Measurements from ENCODE around the gene PEX14. TPM values are rescaled to one million over a fixed set of nuclear protein-coding genes. Genes with fewer than 3 reads are reported as not detected.
A peak's percentile ranks its signal among the peaks of the same experiment; 100 is the strongest.

The PEX14 gene
- total RNA-seq, 1 donor from 2014 or later = 28.0 TPM

DNA sequence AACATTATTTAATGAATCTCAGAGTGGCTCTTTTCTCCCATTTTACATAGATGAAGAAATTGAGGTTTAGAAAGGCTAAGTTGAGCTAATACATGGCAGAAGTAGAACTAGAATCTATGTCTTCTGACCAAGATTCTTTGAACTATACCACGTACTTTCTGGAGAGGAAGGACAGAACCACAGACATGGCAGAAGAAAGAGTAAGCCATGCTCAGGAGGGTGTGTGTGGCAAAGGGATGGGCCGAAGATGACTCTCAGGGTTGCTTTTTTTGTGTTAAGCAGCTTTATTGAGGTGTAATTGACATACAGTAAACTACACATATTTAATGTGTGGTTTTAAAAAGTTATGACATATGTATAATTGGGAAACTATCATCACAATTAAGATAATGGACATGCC, 69.5 kb downstream of the PEX14 start:
- Mint-ChIP-seq H3K36me3 (ENCODE audit: low read depth) (peaks cover 4% of the 10 kb centered on the region), H3K27ac (ENCODE audit: unreplicated experiment) (no peak overlapping the region), H3K9me3 (no peaks in the 10 kb centered on the region), H3K4me1 (peaks cover 17% of the 10 kb centered on the region), H3K27me3 (ENCODE audit: low read depth) (no peaks in the 10 kb centered on the region), H3K4me3 (no peak overlapping the region)
- TF ChIP-seq, protein P1, sequence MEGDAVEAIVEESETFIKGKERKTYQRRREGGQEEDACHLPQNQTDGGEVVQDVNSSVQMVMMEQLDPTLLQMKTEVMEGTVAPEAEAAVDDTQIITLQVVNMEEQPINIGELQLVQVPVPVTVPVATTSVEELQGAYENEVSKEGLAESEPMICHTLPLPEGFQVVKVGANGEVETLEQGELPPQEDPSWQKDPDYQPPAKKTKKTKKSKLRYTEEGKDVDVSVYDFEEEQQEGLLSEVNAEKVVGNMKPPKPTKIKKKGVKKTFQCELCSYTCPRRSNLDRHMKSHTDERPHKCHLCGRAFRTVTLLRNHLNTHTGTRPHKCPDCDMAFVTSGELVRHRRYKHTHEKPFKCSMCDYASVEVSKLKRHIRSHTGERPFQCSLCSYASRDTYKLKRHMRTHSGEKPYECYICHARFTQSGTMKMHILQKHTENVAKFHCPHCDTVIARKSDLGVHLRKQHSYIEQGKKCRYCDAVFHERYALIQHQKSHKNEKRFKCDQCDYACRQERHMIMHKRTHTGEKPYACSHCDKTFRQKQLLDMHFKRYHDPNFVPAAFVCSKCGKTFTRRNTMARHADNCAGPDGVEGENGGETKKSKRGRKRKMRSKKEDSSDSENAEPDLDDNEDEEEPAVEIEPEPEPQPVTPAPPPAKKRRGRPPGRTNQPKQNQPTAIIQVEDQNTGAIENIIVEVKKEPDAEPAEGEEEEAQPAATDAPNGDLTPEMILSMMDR (conservative IDR thresholded peaks at IDR 0.05) = no peak
- no peak for DNase-seq (ENCODE audit: low read depth, low spot score)

DNA sequence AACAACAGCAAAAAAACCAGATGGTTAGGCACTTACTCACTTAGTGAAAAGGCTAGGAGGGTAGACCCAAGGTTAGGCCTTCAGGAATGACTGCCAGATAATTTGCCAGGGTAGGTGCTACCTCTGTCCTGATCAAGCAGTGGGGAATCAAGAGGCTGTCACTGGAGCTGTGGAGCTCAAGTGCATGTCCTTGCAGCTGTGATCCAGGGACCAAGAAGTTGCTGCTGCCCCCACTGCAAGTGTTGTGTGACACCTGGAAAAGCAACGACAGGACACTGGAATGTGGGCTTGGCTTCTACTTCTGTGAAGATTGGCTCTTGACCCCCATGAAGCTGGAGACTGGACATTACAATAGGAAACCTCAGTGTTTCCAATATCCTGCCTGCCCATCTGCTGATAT, 72.1 kb downstream of the PEX14 start:
- no peak overlapping the region for H3K4me3 Mint-ChIP-seq
- H3K27me3 Mint-ChIP-seq (ENCODE audit: low read depth) = no peaks in the 10 kb centered on the region
- H3K4me1 Mint-ChIP-seq = peaks cover 16% of the 10 kb centered on the region
- DNase-seq (ENCODE audit: low read depth, low spot score) = no peak
- TF ChIP-seq, protein P1 (conservative IDR thresholded peaks at IDR 0.05) = no peak
- H3K27ac Mint-ChIP-seq (ENCODE audit: unreplicated experiment) = no peak overlapping the region
- peaks cover 4% of the 10 kb centered on the region for H3K36me3 Mint-ChIP-seq (ENCODE audit: low read depth)
- no peaks in the 10 kb centered on the region for H3K9me3 Mint-ChIP-seq

DNA sequence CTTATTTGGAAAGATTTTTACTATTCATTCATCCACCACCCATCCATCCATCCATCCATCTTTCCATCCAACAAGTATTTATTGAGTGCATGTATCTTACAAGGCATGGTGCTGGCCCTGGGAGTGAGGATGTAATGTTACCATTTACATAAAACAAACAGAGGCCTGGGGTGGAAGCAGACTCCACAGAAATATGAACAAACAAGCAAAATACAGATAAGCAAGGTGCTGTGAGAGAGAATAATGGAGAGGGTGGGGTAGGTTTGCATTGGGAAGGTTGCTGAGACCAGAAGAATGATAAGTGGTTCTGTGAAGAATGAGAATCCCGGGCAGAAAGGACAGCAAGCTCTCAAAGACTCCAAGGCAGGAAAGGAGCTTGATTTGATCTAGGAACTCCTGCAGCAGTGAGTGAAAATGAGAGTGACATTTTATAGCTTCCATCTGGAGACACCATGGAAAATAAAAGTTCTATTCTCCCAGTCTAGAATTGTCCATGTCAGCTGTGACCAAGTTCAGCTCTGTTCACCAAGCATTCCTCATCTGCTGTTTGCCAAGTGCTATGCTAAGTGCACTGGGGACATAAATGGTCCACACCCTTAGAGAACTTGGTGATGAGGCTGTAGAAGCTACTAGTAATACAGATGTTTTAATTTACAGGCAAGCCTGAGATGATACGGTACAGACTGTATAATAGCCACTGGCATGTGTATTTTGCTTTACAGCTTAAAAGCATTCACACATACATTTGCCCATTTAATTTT, 75.3 kb downstream of the PEX14 start:
- TF ChIP-seq, protein P1 (conservative IDR thresholded peaks at IDR 0.05) = no peak
- Mint-ChIP-seq H3K27ac (ENCODE audit: unreplicated experiment) (no peak overlapping the region), H3K9me3 (no peaks in the 10 kb centered on the region), H3K4me1 (peaks cover 24% of the 10 kb centered on the region), H3K4me3 (no peak overlapping the region), H3K27me3 (ENCODE audit: low read depth) (no peaks in the 10 kb centered on the region), H3K36me3 (ENCODE audit: low read depth) (no peaks in the 10 kb centered on the region)
- DNase-seq (ENCODE audit: low read depth, low spot score) = no peak

DNA sequence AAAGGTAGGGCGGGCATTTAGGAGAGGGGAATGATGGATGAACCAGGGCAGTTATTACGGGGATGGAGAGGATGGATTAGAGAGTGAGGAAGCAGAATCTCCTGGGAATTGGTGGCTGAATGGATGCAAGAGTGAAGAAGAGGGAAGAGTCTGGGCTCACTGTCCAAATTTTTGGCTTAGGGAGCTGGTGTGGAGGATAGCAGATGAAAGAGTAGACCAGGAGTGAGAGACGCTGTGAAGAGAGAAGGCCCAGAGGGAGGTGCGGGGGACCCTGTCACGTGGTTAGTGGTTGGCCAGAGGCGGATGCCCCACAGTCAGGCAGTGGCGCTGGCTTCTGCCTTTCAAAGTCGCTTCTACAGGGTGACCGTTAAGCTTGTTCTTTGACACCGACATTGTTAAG, 78.4 kb downstream of the PEX14 start:
- H3K27me3 Mint-ChIP-seq (ENCODE audit: low read depth) = no peaks in the 10 kb centered on the region
- H3K27ac Mint-ChIP-seq (ENCODE audit: unreplicated experiment) = no peak overlapping the region
- H3K4me3 Mint-ChIP-seq = no peak overlapping the region
- no peaks in the 10 kb centered on the region for H3K9me3 Mint-ChIP-seq
- TF ChIP-seq, protein P1 (conservative IDR thresholded peaks at IDR 0.05) = no peak
- H3K36me3 Mint-ChIP-seq (ENCODE audit: low read depth) = no peaks in the 10 kb centered on the region
- peaks cover 48% of the 10 kb centered on the region for H3K4me1 Mint-ChIP-seq
- DNase-seq (ENCODE audit: low read depth, low spot score) = no peak

DNA sequence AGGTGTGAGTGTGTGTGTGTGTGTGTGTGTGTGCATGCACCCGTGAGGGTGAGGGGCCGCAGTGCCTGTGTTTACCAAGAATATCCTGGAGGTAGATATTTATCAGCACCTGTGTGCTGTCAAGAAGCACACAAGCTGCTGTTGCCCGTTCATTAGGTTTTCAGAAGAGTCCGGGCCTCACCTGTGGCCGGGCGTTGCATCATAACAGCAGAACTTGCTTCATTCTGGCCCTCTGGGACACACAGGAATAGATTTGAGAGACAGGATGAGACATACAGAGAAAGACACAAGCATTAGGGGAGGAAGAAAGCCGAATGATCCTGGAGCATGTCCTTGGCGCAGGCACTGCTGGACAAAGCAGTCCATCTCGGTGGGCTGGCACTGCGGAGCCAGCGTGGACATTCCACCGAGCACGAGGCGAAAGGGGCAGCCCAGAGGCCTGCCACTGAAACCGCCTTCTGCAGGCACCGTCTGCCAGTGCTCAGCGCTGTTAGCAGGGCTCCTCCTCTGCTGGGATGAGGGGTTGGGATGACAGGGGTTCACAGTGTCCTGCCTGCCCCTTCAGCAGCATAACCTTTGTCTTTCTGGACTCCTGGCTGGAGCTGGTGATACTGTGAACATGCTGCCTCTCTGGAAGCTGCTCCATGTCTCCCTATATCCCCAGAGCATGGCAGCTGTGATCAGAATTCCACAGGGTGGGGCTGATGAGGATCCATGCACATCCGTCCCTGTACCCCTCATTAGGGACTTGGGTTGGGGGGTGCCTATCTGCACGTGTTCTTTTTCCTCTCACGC, 81.1 kb downstream of the PEX14 start:
- Mint-ChIP-seq H3K36me3 (ENCODE audit: low read depth) (no peaks in the 10 kb centered on the region), H3K4me1 (peaks cover 49% of the 10 kb centered on the region), H3K4me3 (peak overlapping the region; percentile 10), H3K27me3 (ENCODE audit: low read depth) (no peaks in the 10 kb centered on the region), H3K27ac (ENCODE audit: unreplicated experiment) (peak overlapping the region; percentile 40), H3K9me3 (no peaks in the 10 kb centered on the region)
- no peak for DNase-seq (ENCODE audit: low read depth, low spot score)
- TF ChIP-seq, protein P1 (conservative IDR thresholded peaks at IDR 0.05) = no peak

Data from neural crest cell (in vitro differentiated cells).